ENCODE measurements around the gene B4GALT7. TPM values are rescaled to one million over a fixed set of nuclear protein-coding genes. Genes with fewer than 3 reads are reported as not detected.
A peak's percentile ranks its signal among the peaks of the same experiment; 100 is the strongest.

The B4GALT7 gene
- total RNA-seq, 1 donor: 26.8 TPM

GRCh38 chr5:177601126-177601525, 1.2 kb downstream of the B4GALT7 start:
- Histone ChIP-seq H3K27me3 (ENCODE audit: insufficient read depth, low read length) (no peaks in the 10 kb centered on the region), H2AFZ (ENCODE audit: low read length) (no peak overlapping the region), H3K9me3 (ENCODE audit: low read depth, low read length) (no peaks in the 10 kb centered on the region), H3K4me3 (ENCODE audit: insufficient read depth, low read length) (peak overlapping the region; percentile 95), H3K4me1 (ENCODE audit: insufficient read depth, low read length) (peaks cover 14% of the 10 kb centered on the region), H3K36me3 (ENCODE audit: insufficient read depth, low read length) (peaks cover 6% of the 10 kb centered on the region), H3K27ac (ENCODE audit: low read depth, low read length) (peak overlapping the region; percentile 87), H3K4me2 (ENCODE audit: insufficient read depth, low read length) (peak overlapping the region; percentile 99), H3K79me2 (ENCODE audit: insufficient read depth, low read length) (peaks cover 23% of the 10 kb centered on the region), H4K20me1 (ENCODE audit: insufficient read depth, low read length) (peaks cover 9% of the 10 kb centered on the region)
- no peak for TF ChIP-seq CTCF (IDR thresholded peaks at IDR 0.05; ENCODE audit: extremely low read depth, low read depth, low read length)
- DNase-seq (ENCODE audit: insufficient read length, low spot score, missing footprints): no peak

DNA sequence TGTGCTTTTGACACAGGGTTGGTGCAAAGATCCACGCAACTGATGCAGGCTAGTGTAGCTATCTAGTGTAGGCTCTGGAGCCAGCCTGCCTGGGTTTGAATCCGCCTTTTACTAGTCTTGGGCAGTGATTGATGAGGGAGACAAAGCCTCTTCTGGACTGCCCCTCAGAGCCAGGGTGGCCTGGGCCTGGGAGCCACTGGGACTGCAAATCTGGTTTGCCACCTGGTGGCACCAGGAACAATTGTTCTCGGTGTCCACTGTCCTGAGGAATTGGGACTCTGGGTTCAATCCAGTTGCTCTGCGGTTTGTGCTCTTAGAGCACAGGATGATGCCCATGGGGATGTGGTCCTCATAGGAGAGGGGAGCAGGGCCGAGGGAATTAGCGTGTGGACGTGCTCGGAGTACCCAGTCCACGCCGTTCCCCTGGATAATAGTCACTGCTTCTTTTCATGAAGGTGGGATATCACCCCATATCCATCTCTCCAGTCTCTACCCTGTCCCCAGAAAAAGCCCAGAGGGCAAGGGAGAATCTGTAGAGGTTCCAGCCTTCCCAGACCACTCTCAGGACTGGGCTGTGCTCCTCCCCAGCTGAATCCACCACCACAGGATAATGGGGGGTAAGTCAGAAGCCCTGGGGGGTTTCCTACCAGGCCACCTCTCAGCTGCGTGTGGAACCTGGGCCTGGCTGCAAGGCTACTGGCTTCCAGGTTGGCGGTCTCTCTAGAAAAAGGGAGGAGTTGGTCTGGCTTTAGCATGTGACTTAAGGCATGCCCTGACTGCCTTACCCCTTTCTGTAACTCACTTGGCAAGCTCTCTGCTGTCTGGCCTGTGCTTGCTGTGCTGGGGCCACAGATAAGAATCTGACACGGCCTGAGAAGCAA, 1.9 kb downstream of the B4GALT7 start:
- Histone ChIP-seq H3K4me3 (ENCODE audit: insufficient read depth, low read length) (no peak overlapping the region), H3K9me3 (ENCODE audit: low read depth, low read length) (no peaks in the 10 kb centered on the region), H4K20me1 (ENCODE audit: insufficient read depth, low read length) (peaks cover 9% of the 10 kb centered on the region), H3K4me2 (ENCODE audit: insufficient read depth, low read length) (no peak overlapping the region), H3K4me1 (ENCODE audit: insufficient read depth, low read length) (peaks cover 14% of the 10 kb centered on the region), H3K79me2 (ENCODE audit: insufficient read depth, low read length) (peaks cover 23% of the 10 kb centered on the region), H3K27me3 (ENCODE audit: insufficient read depth, low read length) (no peaks in the 10 kb centered on the region), H2AFZ (ENCODE audit: low read length) (no peak overlapping the region), H3K27ac (ENCODE audit: low read depth, low read length) (no peak overlapping the region), H3K36me3 (ENCODE audit: insufficient read depth, low read length) (peaks cover 3% of the 10 kb centered on the region)
- no peak for TF ChIP-seq CTCF (IDR thresholded peaks at IDR 0.05; ENCODE audit: extremely low read depth, low read depth, low read length)
- peak; percentile 63 for DNase-seq (ENCODE audit: insufficient read length, low spot score, missing footprints)

GRCh38 chr5:177602458-177602830, 2.5 kb downstream of the B4GALT7 start:
- Histone ChIP-seq H3K27me3 (ENCODE audit: insufficient read depth, low read length) (no peaks in the 10 kb centered on the region), H3K79me2 (ENCODE audit: insufficient read depth, low read length) (peaks cover 23% of the 10 kb centered on the region), H2AFZ (ENCODE audit: low read length) (no peak overlapping the region), H4K20me1 (ENCODE audit: insufficient read depth, low read length) (peaks cover 14% of the 10 kb centered on the region), H3K4me2 (ENCODE audit: insufficient read depth, low read length) (no peak overlapping the region), H3K27ac (ENCODE audit: low read depth, low read length) (no peak overlapping the region), H3K36me3 (ENCODE audit: insufficient read depth, low read length) (peaks cover 3% of the 10 kb centered on the region), H3K4me3 (ENCODE audit: insufficient read depth, low read length) (no peak overlapping the region), H3K4me1 (ENCODE audit: insufficient read depth, low read length) (peaks cover 14% of the 10 kb centered on the region), H3K9me3 (ENCODE audit: low read depth, low read length) (no peaks in the 10 kb centered on the region)
- no peak for TF ChIP-seq CTCF (IDR thresholded peaks at IDR 0.05; ENCODE audit: extremely low read depth, low read depth, low read length)
- peak; percentile 30 for DNase-seq (ENCODE audit: insufficient read length, low spot score, missing footprints)

DNA sequence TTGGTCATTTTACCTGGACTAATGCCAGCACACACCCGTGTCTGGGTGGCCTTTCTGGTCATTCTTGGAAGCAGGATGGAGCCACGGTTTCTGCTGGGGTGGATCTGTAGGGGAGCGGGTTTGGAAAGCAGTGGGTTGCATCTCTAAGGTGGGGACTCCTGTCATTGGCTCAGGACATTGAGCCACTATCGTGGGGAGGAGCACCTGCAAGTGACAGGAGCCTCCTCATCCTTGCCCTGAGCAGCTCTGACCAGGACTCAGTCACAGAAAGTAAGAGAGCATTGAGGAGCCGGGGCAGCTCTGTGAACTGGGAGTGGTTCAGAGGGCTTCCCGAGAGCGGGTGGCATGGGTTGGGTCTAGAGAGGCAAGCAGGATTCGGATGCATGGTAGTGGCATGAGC, 3.7 kb downstream of the B4GALT7 start:
- Histone ChIP-seq H3K27me3 (ENCODE audit: insufficient read depth, low read length) (no peaks in the 10 kb centered on the region), H3K4me2 (ENCODE audit: insufficient read depth, low read length) (no peak overlapping the region), H3K27ac (ENCODE audit: low read depth, low read length) (no peak overlapping the region), H3K79me2 (ENCODE audit: insufficient read depth, low read length) (peaks cover 23% of the 10 kb centered on the region), H3K4me1 (ENCODE audit: insufficient read depth, low read length) (peaks cover 10% of the 10 kb centered on the region), H4K20me1 (ENCODE audit: insufficient read depth, low read length) (peaks cover 21% of the 10 kb centered on the region), H3K4me3 (ENCODE audit: insufficient read depth, low read length) (no peak overlapping the region), H3K36me3 (ENCODE audit: insufficient read depth, low read length) (peaks cover 3% of the 10 kb centered on the region), H3K9me3 (ENCODE audit: low read depth, low read length) (no peaks in the 10 kb centered on the region), H2AFZ (ENCODE audit: low read length) (no peak overlapping the region)
- DNase-seq (ENCODE audit: insufficient read length, low spot score, missing footprints): peak; percentile 44
- TF ChIP-seq CTCF (IDR thresholded peaks at IDR 0.05; ENCODE audit: extremely low read depth, low read depth, low read length): no peak

Data from osteoblast (primary cell).